ENCODE data around the gene CHSY1.

CHSY1 gene

DNA sequence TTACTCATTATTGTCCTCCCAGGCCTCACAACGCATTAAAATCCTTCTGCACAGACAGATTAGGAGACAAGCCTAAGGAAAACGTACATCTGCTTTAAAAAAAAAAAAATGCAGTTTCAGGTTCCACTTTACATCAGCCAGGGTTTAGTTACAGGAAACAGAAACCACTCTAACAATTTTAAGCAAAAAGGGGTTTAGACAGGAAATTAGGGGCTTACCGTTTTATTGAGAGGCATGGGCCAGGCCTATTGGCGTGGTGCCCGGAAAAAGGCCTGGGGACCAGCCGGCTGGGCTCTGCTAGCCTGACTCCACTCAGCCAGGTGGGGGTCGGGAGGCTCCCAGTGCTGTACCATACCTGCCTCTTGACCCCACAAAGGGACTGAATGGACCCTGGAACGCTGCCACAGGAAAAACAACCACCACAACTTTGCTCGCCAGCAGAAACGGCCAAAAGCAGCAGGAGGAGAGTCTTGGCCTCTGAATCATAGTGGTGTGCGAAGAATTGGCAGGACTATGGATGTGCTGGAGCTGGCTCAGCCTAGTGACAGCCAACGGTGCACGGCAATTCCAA is 124.3 kb downstream of the CHSY1 start:
- peak; percentile 80 for TF ChIP-seq FOXP2 (optimal IDR thresholded peaks at IDR 0.05; ENCODE audit: borderline replicate concordance, extremely low read depth, extremely low read length, insufficient read depth)
- TF ChIP-seq TAF1 (IDR thresholded peaks at IDR 0.05; ENCODE audit: borderline replicate concordance, insufficient read depth, low read length) = no peak
- TF ChIP-seq SIN3A (IDR thresholded peaks at IDR 0.05; ENCODE audit: borderline replicate concordance, insufficient read depth, low read length) = no peak
- TF ChIP-seq POLR2AphosphoS5 (IDR thresholded peaks at IDR 0.05; ENCODE audit: low read depth, low read length) = no peak
- TF ChIP-seq, protein P1, sequence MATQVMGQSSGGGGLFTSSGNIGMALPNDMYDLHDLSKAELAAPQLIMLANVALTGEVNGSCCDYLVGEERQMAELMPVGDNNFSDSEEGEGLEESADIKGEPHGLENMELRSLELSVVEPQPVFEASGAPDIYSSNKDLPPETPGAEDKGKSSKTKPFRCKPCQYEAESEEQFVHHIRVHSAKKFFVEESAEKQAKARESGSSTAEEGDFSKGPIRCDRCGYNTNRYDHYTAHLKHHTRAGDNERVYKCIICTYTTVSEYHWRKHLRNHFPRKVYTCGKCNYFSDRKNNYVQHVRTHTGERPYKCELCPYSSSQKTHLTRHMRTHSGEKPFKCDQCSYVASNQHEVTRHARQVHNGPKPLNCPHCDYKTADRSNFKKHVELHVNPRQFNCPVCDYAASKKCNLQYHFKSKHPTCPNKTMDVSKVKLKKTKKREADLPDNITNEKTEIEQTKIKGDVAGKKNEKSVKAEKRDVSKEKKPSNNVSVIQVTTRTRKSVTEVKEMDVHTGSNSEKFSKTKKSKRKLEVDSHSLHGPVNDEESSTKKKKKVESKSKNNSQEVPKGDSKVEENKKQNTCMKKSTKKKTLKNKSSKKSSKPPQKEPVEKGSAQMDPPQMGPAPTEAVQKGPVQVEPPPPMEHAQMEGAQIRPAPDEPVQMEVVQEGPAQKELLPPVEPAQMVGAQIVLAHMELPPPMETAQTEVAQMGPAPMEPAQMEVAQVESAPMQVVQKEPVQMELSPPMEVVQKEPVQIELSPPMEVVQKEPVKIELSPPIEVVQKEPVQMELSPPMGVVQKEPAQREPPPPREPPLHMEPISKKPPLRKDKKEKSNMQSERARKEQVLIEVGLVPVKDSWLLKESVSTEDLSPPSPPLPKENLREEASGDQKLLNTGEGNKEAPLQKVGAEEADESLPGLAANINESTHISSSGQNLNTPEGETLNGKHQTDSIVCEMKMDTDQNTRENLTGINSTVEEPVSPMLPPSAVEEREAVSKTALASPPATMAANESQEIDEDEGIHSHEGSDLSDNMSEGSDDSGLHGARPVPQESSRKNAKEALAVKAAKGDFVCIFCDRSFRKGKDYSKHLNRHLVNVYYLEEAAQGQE (IDR thresholded peaks at IDR 0.05; ENCODE audit: insufficient read depth in 1 of 2, low read depth in 2 of 2, low read length in 2 of 2) = peak in 1 of 2 experiments; percentile 8; a peak in 1 of 4 replicates

DNA sequence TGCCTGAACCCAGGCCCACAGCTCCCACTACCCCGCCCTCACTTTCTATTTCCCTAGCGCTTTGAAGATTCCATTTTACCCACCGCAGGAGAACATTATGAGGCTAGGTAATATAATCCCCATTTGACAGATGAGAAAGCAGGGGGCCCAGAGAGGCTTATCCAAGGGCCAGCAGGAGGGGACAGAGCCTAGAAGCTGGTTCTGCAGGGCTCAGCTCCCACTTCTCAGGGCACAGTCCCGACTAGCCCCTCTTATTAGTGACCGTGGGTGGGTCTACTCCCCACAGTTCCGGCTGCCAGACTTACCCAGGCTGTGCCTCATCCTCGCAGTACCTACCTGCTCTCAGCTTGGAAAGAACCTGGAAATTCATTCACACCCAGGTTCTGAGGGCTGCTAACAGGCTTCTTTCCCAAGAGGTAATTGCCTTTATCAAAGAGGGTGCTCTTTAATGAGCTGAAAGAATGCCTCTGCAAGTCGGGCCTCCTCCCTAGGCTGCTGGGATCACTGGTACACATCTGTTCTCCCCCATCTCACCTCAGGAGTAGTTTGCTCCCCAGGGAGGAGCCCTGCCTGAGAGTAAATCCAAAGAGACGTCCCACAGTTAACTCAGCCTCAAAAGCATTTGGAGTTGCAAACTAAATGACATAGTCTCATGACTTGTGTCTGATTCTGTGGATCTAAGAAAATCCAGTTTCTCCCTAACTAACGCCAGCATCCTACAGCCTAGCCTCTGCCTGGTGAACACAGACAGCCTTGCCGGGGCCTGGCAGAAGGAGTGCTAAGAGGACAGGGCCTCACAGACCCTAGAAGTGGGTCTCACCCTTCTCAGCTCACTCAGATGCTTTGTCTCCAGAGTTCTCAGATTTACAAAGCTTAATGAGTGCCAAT is 125.0 kb downstream of the CHSY1 start:
- no peak for TF ChIP-seq SIN3A (IDR thresholded peaks at IDR 0.05; ENCODE audit: borderline replicate concordance, insufficient read depth, low read length)

Data from PFSK-1 (cell line).